DMS79 treated with DMSO at 0.1 percent for 48 hours (cell line): ENCODE results near the gene CLMN.
"Not testable (repeated sequence)": the region's sequence is repeated elsewhere in the genome, so short reads cannot be mapped to it uniquely, and the experiment has no call there.

ENCODE experiments used
- DNase-seq: peaks from one replicate; lab custom pipeline; 2025; lab: John Stamatoyannopoulos, UW

Gene CLMN

GRCh38 chr14:95288672-95289322 lies 30.9 kb downstream of the CLMN start:
- no peak for DNase-seq

GRCh38 chr14:95287176-95287754 lies 32.4 kb downstream of the CLMN start:
- DNase-seq, result peak; percentile 71

GRCh38 chr14:95286645-95287044 lies 33.1 kb downstream of the CLMN start:
- DNase-seq, result no peak

- no peak for DNase-seq
These were observed 34.1 kb downstream of the CLMN start for GRCh38 chr14:95285566-95285965.

- DNase-seq, result not testable (repeated sequence)
These were observed 35.9 kb downstream of the CLMN start for GRCh38 chr14:95283802-95284201.

GRCh38 chr14:95282986-95283380 lies 36.7 kb downstream of the CLMN start:
- DNase-seq, result not testable (repeated sequence)

- DNase-seq, result no peak
These were observed 37.2 kb downstream of the CLMN start for GRCh38 chr14:95282354-95282985.

GRCh38 chr14:95281560-95282176 lies 38.0 kb downstream of the CLMN start:
- no peak for DNase-seq

GRCh38 chr14:95275494-95275893 lies 44.2 kb downstream of the CLMN start:
- DNase-seq, result no peak

GRCh38 chr14:95274874-95275273 lies 44.8 kb downstream of the CLMN start:
- no peak for DNase-seq

GRCh38 chr14:95274279-95274678 lies 45.4 kb downstream of the CLMN start:
- no peak for DNase-seq

GRCh38 chr14:95273001-95273978 lies 46.4 kb downstream of the CLMN start:
- no peak for DNase-seq

GRCh38 chr14:95272057-95272456 lies 47.7 kb downstream of the CLMN start:
- DNase-seq, result no peak

- no peak for DNase-seq
These were observed 49.5 kb downstream of the CLMN start for GRCh38 chr14:95270203-95270602.

GRCh38 chr14:95269493-95269892 lies 50.2 kb downstream of the CLMN start:
- no peak for DNase-seq

GRCh38 chr14:95268350-95268749 lies 51.4 kb downstream of the CLMN start:
- DNase-seq, result no peak

GRCh38 chr14:95267306-95267705 lies 52.4 kb downstream of the CLMN start:
- DNase-seq, result no peak

- peak; percentile 69 for DNase-seq
These were observed 54.3 kb downstream of the CLMN start for GRCh38 chr14:95265106-95266094.

GRCh38 chr14:95264271-95264973 lies 55.3 kb downstream of the CLMN start:
- DNase-seq, result no peak
